ENCODE results near the gene NRARP. TPM values are rescaled to one million over a fixed set of nuclear protein-coding genes. Genes with fewer than 3 reads are reported as not detected.

Gene NRARP
- total RNA-seq, 3 donors from 2014 or later: 2.1 to 6.9 (median 3.5) TPM

GRCh38 chr9:137321726-137322361 is 19.8 kb upstream of the NRARP start:
- intact Hi-C loops (cut with DNase I; ENCODE audit: low total_unique reads): no loop called here
- no peak for TF ChIP-seq CTCF (IDR thresholded peaks at IDR 0.05)
- no peak for TF ChIP-seq POLR2A (IDR thresholded peaks at IDR 0.05)
- TF ChIP-seq POLR2AphosphoS5 (IDR thresholded peaks at IDR 0.05): no peak
- Histone ChIP-seq H3K36me3 (no peaks in the 10 kb centered on the region), H3K9me3 (no peaks in the 10 kb centered on the region), H3K27ac (no peak overlapping the region), H3K4me3 (no peak overlapping the region), H3K4me1 (no peaks in the 10 kb centered on the region), H3K27me3 (no peaks in the 10 kb centered on the region)
- DNase-seq (ENCODE audit: low spot score in 2 of 2): no peak

GRCh38 chr9:137320555-137321384 is 18.7 kb upstream of the NRARP start:
- no peaks in the 10 kb centered on the region for H3K9me3 ChIP-seq
- no peaks in the 10 kb centered on the region for H3K27me3 ChIP-seq
- no peak for DNase-seq (ENCODE audit: low spot score in 2 of 2)
- H3K4me1 ChIP-seq: no peaks in the 10 kb centered on the region
- intact Hi-C loops (cut with DNase I; ENCODE audit: low total_unique reads): no loop called here
- H3K27ac ChIP-seq: no peak overlapping the region
- TF ChIP-seq POLR2AphosphoS5 (IDR thresholded peaks at IDR 0.05): no peak
- no peak for TF ChIP-seq POLR2A (IDR thresholded peaks at IDR 0.05)
- TF ChIP-seq CTCF (IDR thresholded peaks at IDR 0.05): no peak
- H3K4me3 ChIP-seq: no peak overlapping the region
- no peaks in the 10 kb centered on the region for H3K36me3 ChIP-seq

GRCh38 chr9:137319739-137320551 is 17.9 kb upstream of the NRARP start:
- peak overlapping the region in 1 of 2 donors; percentile 45 for H3K27ac ChIP-seq
- H3K36me3 ChIP-seq: no peaks in the 10 kb centered on the region
- H3K9me3 ChIP-seq: no peaks in the 10 kb centered on the region
- DNase-seq (ENCODE audit: low spot score in 2 of 2): no peak
- intact Hi-C loops (cut with DNase I; ENCODE audit: low total_unique reads): no loop called here
- H3K4me3 ChIP-seq: no peak overlapping the region
- no peaks in the 10 kb centered on the region for H3K27me3 ChIP-seq
- no peak for TF ChIP-seq POLR2A (IDR thresholded peaks at IDR 0.05)
- TF ChIP-seq POLR2AphosphoS5 (IDR thresholded peaks at IDR 0.05): no peak
- TF ChIP-seq CTCF (IDR thresholded peaks at IDR 0.05): no peak
- no peaks in the 10 kb centered on the region for H3K4me1 ChIP-seq

GRCh38 chr9:137319011-137319738 is 17.1 kb upstream of the NRARP start:
- intact Hi-C loops (cut with DNase I; ENCODE audit: low total_unique reads): no loop called here
- TF ChIP-seq POLR2A (IDR thresholded peaks at IDR 0.05): no peak
- TF ChIP-seq CTCF (IDR thresholded peaks at IDR 0.05): no peak
- TF ChIP-seq POLR2AphosphoS5 (IDR thresholded peaks at IDR 0.05): no peak
- no peaks in the 10 kb centered on the region for H3K36me3 ChIP-seq
- no peaks in the 10 kb centered on the region for H3K27me3 ChIP-seq
- H3K4me3 ChIP-seq: peak overlapping the region in 1 of 3 donors; percentile 4
- no peaks in the 10 kb centered on the region for H3K9me3 ChIP-seq
- H3K4me1 ChIP-seq: peaks cover 0 to 5% of the 10 kb centered on the region in 2 donors
- peak in 1 of 2 donors; percentile 50 for DNase-seq (ENCODE audit: low spot score in 2 of 2)
- peak overlapping the region in 1 of 2 donors; percentile 45 for H3K27ac ChIP-seq
